ENCODE results near the gene SEMA3B. TPM values are rescaled to one million over a fixed set of nuclear protein-coding genes. Genes with fewer than 3 reads are reported as not detected.
"Not testable (repeated sequence)": the region's sequence is repeated elsewhere in the genome, so short reads cannot be mapped to it uniquely, and the experiment has no call there.

The SEMA3B gene
- total RNA-seq, 1 donor from 2014 or later: 34.8 TPM

- no peak overlapping the region for H3K4me3 Mint-ChIP-seq
- no peaks in the 10 kb centered on the region for H3K9me3 Mint-ChIP-seq
- no peak for DNase-seq (ENCODE audit: extremely low spot score, unreplicated experiment)
- no peak overlapping the region for H3K27ac Mint-ChIP-seq
- no peak for TF ChIP-seq CTCF (conservative IDR thresholded peaks at IDR 0.05)
- peaks cover 20% of the 10 kb centered on the region for H3K4me1 Mint-ChIP-seq (ENCODE audit: unreplicated experiment)
- peaks cover 32% of the 10 kb centered on the region for H3K27me3 Mint-ChIP-seq
- peaks cover 9% of the 10 kb centered on the region for H3K36me3 Mint-ChIP-seq
Observed at GRCh38 chr3:50276762-50277101, 7.8 kb downstream of the SEMA3B start.

- TF ChIP-seq CTCF (conservative IDR thresholded peaks at IDR 0.05): no peak
- Mint-ChIP-seq H3K27ac (no peak overlapping the region), H3K9me3 (no peaks in the 10 kb centered on the region), H3K4me1 (ENCODE audit: unreplicated experiment) (peaks cover 14% of the 10 kb centered on the region), H3K27me3 (peaks cover 27% of the 10 kb centered on the region), H3K36me3 (peaks cover 5% of the 10 kb centered on the region), H3K4me3 (no peak overlapping the region)
- no peak for DNase-seq (ENCODE audit: extremely low spot score, unreplicated experiment)
Observed at GRCh38 chr3:50278123-50278879, 9.4 kb downstream of the SEMA3B start.

GRCh38 chr3:50278880-50279224 lies 9.9 kb downstream of the SEMA3B start, which contains the start of gene LSMEM2:
Gene LSMEM2 (plus strand): TSS chr3:50279087. CDS start chr3:50279114, 27 bp downstream.
- Mint-ChIP-seq H3K9me3 (no peaks in the 10 kb centered on the region), H3K4me3 (no peak within 1 kb of the TSS), H3K4me1 (ENCODE audit: unreplicated experiment) (peaks cover 14% of the 10 kb centered on the region), H3K27me3 (peaks cover 27% of the 10 kb centered on the region), H3K36me3 (peaks cover 5% of the 10 kb centered on the region), H3K27ac (no peak within 1 kb of the TSS)
- no peak for TF ChIP-seq CTCF (conservative IDR thresholded peaks at IDR 0.05)
- DNase-seq (ENCODE audit: extremely low spot score, unreplicated experiment): no peak

GRCh38 chr3:50279255-50280016 lies 10.5 kb downstream of the SEMA3B start:
- H3K27me3 Mint-ChIP-seq: peaks cover 22% of the 10 kb centered on the region
- peaks cover 9% of the 10 kb centered on the region for H3K4me1 Mint-ChIP-seq (ENCODE audit: unreplicated experiment)
- TF ChIP-seq CTCF (conservative IDR thresholded peaks at IDR 0.05): no peak
- H3K36me3 Mint-ChIP-seq: peaks cover 2% of the 10 kb centered on the region
- no peak for DNase-seq (ENCODE audit: extremely low spot score, unreplicated experiment)
- no peak overlapping the region for H3K27ac Mint-ChIP-seq
- H3K4me3 Mint-ChIP-seq: no peak overlapping the region
- no peaks in the 10 kb centered on the region for H3K9me3 Mint-ChIP-seq

GRCh38 chr3:50284121-50284520 lies 15.2 kb downstream of the SEMA3B start:
- H3K4me3 Mint-ChIP-seq; H3K9me3 Mint-ChIP-seq; H3K27me3 Mint-ChIP-seq; DNase-seq (ENCODE audit: extremely low spot score, unreplicated experiment); H3K36me3 Mint-ChIP-seq; H3K4me1 Mint-ChIP-seq (ENCODE audit: unreplicated experiment); H3K27ac Mint-ChIP-seq: not testable (repeated sequence)

Measured in type B pancreatic cell (in vitro differentiated cells).